Motor neuron (in vitro differentiated cells): ENCODE measurements around the gene EFNA2. TPM values are rescaled to one million over a fixed set of nuclear protein-coding genes. Genes with fewer than 3 reads are reported as not detected.
A peak's percentile ranks its signal among the peaks of the same experiment; 100 is the strongest.

Experiments
- ATAC-seq, 8 experiments: fragments of 200-7000 bp; cut with Tn5 transposase; replicated peaks in 6 of 8; 2 replicates each; pipeline ENCODE4 v1.8.0; 2021; ENCODE audit warnings: mild to moderate bottlenecking in 8 of 8, moderate library complexity in 8 of 8
- H3K27ac ChIP-seq, 2 donors: fragments of 250-450 bp; sonication (Bioruptor Pico); 2 replicates each; pipeline ENCODE4 v1.9.0; 2021; ENCODE audit warnings: antibody characterized with exemption in 2 of 2, mild to moderate bottlenecking in 2 of 2, moderate library complexity in 1 of 2
- H3K4me1 ChIP-seq, 2 donors: fragments of 250-450 bp; sonication (Bioruptor Pico); replicated peaks in 1 of 2; 2 replicates each; pipeline ENCODE4 v1.6.1; 2021; ENCODE audit warnings: antibody characterized with exemption in 2 of 2, mild to moderate bottlenecking in 2 of 2, moderate library complexity in 1 of 2
- H3K4me3 ChIP-seq, 5 donors: fragments of 250-450 bp; sonication (Bioruptor Pico); 2 replicates each; pipeline ENCODE4 v1.9.0; 2021; ENCODE audit warnings: antibody characterized with exemption in 5 of 5, mild to moderate bottlenecking in 5 of 5, moderate library complexity in 4 of 5
- WGBS, 10 experiments: fragments of 450-650 bp; shearing (Covaris generic); methylation state at CpG; one replicate each; pipeline ENCODE4 v1.0.0; 2022; 5-methylcytosine and 5-hydroxymethylcytosine counted together
- in situ Hi-C, 9 experiments: fragments of 400-800 bp; cut with MboI; loops; one replicate each; pipeline ENCODE4 v1.15.0; 2021; ENCODE audit warnings: low sequenced_read_pairs in 9 of 9, low pct_unique_long_range_greater_than_20kb in 2 of 9; ENCODE audit not compliant: unreplicated experiment in 9 of 9
- total RNA-seq, 8 experiments: library from RNA; unstranded; fragments of 300-600 nt; gene quantifications; 2 replicates each; pipeline versions ENCODE4 v1.2.3 to v1.2.4, GENCODE V29; 2022

The EFNA2 gene
- total RNA-seq, 8 experiments from 2014 or later = 2.4 to 9.2 (median 4.5) TPM; not detected in 3

DNA sequence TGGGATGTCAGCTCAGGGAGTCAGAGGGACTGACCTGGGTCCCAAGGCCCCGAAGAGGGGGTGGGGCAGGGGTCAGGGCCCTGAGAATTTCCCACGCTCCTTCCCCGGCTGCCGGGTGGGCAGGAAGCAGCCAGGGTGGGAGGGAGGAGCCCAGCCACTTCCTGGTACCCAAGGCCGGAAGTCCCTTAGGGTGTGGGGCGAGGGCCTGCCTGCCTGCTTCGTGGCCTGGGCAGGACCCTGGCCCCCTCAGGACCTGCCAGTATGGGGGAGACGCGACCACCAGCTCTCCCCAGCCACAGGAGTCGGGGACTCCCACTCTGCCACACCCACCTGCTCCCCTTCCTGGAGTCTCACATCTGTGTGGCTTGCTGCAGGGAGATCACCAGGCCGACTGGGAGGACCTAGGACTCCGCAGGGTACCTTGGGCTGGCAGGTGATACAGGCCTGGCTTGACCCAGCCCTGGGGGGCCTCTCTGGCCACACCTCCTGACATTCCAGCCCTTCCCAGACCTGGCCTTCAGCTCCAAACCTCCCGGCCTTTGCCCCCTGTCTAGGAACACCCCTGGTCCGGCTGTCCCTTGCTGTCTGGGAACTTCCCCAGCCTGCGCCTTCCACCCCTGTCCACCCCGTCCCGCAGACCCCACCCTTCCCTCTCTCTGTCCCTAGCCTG lies 26.3 kb upstream of the EFNA2 start:
- Histone ChIP-seq H3K27ac (peak overlapping the region; percentile 46 to 77), H3K4me1 (peaks cover 31 to 44% of the 10 kb centered on the region in 2 donors), H3K4me3 (no peak overlapping the region)
- 13 to 83% (median 20%) methylated on average over 1 to 3 of the region's 17 CpGs; no CpG with 5 or more reads in 7 of the 10 experiments for WGBS, 10 experiments
- in situ Hi-C loops = no loop called here
- peak in 3 of 8 experiments; percentile 5 to 9 (median 7) for ATAC-seq

GRCh38 chr19:1259876-1260748 lies 25.6 kb upstream of the EFNA2 start:
- H3K27ac ChIP-seq = peak overlapping the region; percentile 51 to 80
- in situ Hi-C loops = no loop called here
- peak in 7 of 8 experiments; percentile 2 to 28 (median 15) for ATAC-seq
- H3K4me3 ChIP-seq = peak overlapping the region; percentile 4 to 15 (median 7)
- H3K4me1 ChIP-seq = peaks cover 39 to 51% of the 10 kb centered on the region in 2 donors
- 33 to 100% methylated on average over 1 of the region's 33 CpGs; no CpG with 5 or more reads in 8 of the 10 experiments for WGBS, 10 experiments

DNA sequence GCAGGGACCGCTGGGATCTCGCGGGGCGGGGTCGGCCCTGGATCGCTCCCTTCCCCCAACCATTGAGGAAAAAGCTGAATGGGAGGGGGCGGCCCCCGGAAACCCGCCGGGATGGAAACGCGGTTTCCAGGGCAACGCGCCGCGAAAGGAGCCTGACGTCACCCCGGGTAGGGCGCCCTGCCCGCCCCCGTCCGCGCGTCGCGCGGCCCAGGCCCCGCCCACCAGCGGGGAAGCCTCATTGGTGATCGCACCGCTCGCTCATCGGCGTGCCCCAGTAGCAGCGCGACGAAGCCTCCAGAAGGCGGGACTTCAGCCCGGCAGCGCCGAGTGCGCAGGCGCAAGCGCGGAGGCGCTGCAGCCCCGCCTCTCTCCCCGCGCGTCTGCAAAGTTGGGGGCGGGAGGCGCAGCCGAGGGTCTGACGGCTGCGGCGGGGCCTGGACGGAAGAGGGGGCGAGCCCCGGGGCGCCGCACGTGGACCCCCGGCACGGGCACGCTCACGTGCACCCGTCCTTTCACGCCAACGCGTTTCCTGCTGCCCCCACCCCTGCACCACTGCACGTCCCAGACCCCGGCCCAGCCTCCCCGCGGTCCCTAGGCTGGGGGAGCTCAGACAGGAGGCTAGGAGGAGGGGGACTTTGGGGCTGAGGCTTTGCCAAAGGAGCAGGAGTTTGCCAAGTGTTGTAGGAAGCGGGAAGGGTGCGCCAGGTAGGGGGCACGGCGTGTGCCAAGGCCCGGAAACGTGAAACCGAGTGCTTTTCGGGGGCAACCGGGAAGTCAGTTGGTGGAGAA lies 24.7 kb upstream of the EFNA2 start:
- Histone ChIP-seq H3K4me3 (peak overlapping the region; percentile 42 to 61 (median 51)), H3K27ac (peak overlapping the region; percentile 81 to 82), H3K4me1 (peaks cover 47 to 60% of the 10 kb centered on the region in 2 donors)
- ATAC-seq = peak; percentile 9 to 81 (median 75)
- 7% methylated on average over 6 of the region's 83 CpGs; no CpG with 5 or more reads in 9 of the 10 experiments for WGBS, 10 experiments
- in situ Hi-C loops = no loop called here

GRCh38 chr19:1261538-1261797 lies 24.2 kb upstream of the EFNA2 start:
- Histone ChIP-seq H3K27ac (peak overlapping the region; percentile 81 to 82), H3K4me3 (peak overlapping the region; percentile 42 to 61 (median 51)), H3K4me1 (peaks cover 52 to 64% of the 10 kb centered on the region in 2 donors)
- ATAC-seq = no peak
- WGBS, 10 experiments = 0 to 29% (median 7%) methylated on average over 1 to 7 of the region's 14 CpGs; no CpG with 5 or more reads in 5 of the 10 experiments
- in situ Hi-C loops = no loop called here

- peak overlapping the region; percentile 42 to 61 (median 51) for H3K4me3 ChIP-seq
- H3K27ac ChIP-seq = peak overlapping the region; percentile 81 to 82
- in situ Hi-C loops = no loop called here
- ATAC-seq = no peak
- WGBS, 10 experiments = 0 to 83% (median 34%) methylated on average over 1 to 9 of the region's 28 CpGs; no CpG with 5 or more reads in 4 of the 10 experiments
- H3K4me1 ChIP-seq = peaks cover 52 to 69% of the 10 kb centered on the region in 2 donors
These were observed 23.7 kb upstream of the EFNA2 start for GRCh38 chr19:1261798-1262622.

- Histone ChIP-seq H3K4me3 (peak overlapping the region in 2 of 5 donors; percentile 51 to 61), H3K4me1 (peaks cover 59 to 74% of the 10 kb centered on the region in 2 donors), H3K27ac (peak overlapping the region in 1 of 2 donors; percentile 15)
- no CpG with 5 or more reads among the region's 21 CpGs for WGBS, 10 experiments
- ATAC-seq = no peak
- in situ Hi-C loops = no loop called here
These were observed 23.0 kb upstream of the EFNA2 start for GRCh38 chr19:1262623-1263123.

DNA sequence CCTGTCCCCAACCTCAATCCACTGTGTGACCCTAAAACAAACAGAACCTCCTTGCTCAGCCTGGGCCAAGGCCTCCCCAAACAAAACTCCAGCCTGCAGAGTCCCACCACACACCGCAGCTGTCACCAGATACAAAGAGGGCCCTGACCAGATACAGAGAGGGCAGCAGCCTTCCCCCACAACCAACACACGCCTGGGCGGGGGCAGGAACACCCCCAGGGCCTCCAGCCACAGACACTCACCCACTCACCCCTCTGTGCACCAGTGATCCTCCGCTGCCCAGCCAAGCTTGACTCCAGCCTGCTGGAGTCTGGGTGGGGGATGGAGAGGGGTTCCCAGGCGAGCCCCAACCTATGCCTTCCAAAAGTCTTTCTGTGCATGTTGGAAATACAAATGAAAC lies 22.5 kb upstream of the EFNA2 start:
- in situ Hi-C loops = no loop called here
- 100% methylated on average over 1 of the region's 5 CpGs; no CpG with 5 or more reads in 9 of the 10 experiments for WGBS, 10 experiments
- Histone ChIP-seq H3K4me1 (peaks cover 64 to 75% of the 10 kb centered on the region in 2 donors), H3K27ac (no peak overlapping the region), H3K4me3 (no peak overlapping the region)
- no peak for ATAC-seq

- 0 to 80% (median 40%) methylated on average over 1 to 6 of the region's 26 CpGs; no CpG with 5 or more reads in 5 of the 10 experiments for WGBS, 10 experiments
- peak in 7 of 8 experiments; percentile 1 to 20 (median 10) for ATAC-seq
- in situ Hi-C loops = no loop called here
- peaks cover 61 to 69% of the 10 kb centered on the region in 2 donors for H3K4me1 ChIP-seq
- peak overlapping the region; percentile 84 to 90 for H3K27ac ChIP-seq
- H3K4me3 ChIP-seq = peak overlapping the region in 1 of 5 donors; percentile 46
These were observed 20.7 kb upstream of the EFNA2 start for GRCh38 chr19:1264801-1265614.

DNA sequence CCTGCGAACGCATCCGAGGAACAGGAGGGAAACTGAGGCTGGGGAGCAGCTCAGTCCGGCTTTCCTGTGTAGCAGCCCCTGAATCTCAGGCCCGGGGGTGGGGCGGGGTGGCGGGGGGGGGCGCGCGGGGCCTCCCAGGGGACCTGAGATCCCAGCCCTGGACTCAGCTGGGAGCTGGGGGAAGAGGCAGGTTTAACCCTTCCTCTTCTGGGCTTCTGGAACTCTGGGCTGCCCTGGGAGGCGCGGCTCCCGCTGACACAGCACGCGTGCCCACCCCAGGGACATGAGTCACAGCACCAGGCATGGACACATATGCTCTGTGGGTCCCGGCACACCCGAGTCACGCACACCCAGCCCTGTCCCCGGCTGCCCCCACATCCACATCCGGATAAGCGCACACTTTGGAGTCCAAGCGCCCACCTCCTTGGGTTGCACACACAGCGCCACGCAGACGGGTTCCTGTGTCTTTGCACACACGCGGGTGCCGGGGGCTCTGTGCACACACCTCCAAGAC lies 20.0 kb upstream of the EFNA2 start:
- in situ Hi-C loops = no loop called here
- peak in 7 of 8 experiments; percentile 3 to 31 (median 19) for ATAC-seq
- H3K27ac ChIP-seq = peak overlapping the region; percentile 84 to 90

GRCh38 chr19:1266129-1266915 lies 19.4 kb upstream of the EFNA2 start:
- peak overlapping the region; percentile 84 to 90 for H3K27ac ChIP-seq
- H3K4me1 ChIP-seq = peaks cover 64 to 73% of the 10 kb centered on the region in 2 donors
- H3K4me3 ChIP-seq = peak overlapping the region; percentile 36 to 46 (median 42)
- in situ Hi-C loops = no loop called here
- peak; percentile 9 to 38 (median 32) for ATAC-seq
- WGBS, 10 experiments = 26 to 28% methylated on average over 4 to 8 of the region's 84 CpGs; no CpG with 5 or more reads in 8 of the 10 experiments

More for the DNA sequence above, 20.0 kb upstream of the EFNA2 start:
- Histone ChIP-seq H3K4me3 (peak overlapping the region in 4 of 5 donors; percentile 38 to 46 (median 42)), H3K4me1 (peaks cover 60 to 68% of the 10 kb centered on the region in 2 donors)
- WGBS, 10 experiments = 0 to 32% (median 30%) methylated on average over 1 to 7 of the region's 28 CpGs; no CpG with 5 or more reads in 7 of the 10 experiments
